Caco-2 (cell line): Measurements from ENCODE around the gene C20orf144. TPM values are rescaled to one million over a fixed set of nuclear protein-coding genes. Genes with fewer than 3 reads are reported as not detected.
A peak's percentile ranks its signal among the peaks of the same experiment; 100 is the strongest.

Experiments used
- BruUV-seq: library from RNA; stranded (reverse); fragments of 400-500 nt; replicated peaks from 2 replicates; lab custom pipeline; 2021; lab: Mats Ljungman, UMichigan
- CTCF ChIA-PET: fragments of 300-600 bp; sonication (Branson Sonifier 250); formaldehyde crosslinking; loops from one replicate; lab custom pipeline; 2022; ENCODE audit warnings: antibody characterized with exemption; lab: Charles Lee
- POLR2A ChIA-PET: fragments of 300-600 bp; sonication (Branson Sonifier 250); formaldehyde crosslinking; loops from one replicate; lab custom pipeline; 2022; ENCODE audit warnings: antibody characterized with exemption; lab: Charles Lee
- DNase-seq, 2 experiments: peaks; one replicate each; pipeline versions ENCODE4 v3.0.0 to v3.0.0-alpha.2; 2020 to 2022
- H3K27me3 ChIP-seq: replicated peaks from 2 replicates; pipeline ENCODE4 v1.6.0; 2011; ENCODE audit warnings: low read length; ENCODE audit not compliant: control insufficient read depth, insufficient read depth
- H3K36me3 ChIP-seq: 2 replicates; pipeline ENCODE4 v1.5.1; 2011; ENCODE audit warnings: low read length; ENCODE audit not compliant: control insufficient read depth, insufficient read depth
- H3K4me1 ChIP-seq: fragments of 250-450 bp; sonication (Bioruptor Pico); 2 replicates; pipeline ENCODE4 v1.5.1; 2020; ENCODE audit warnings: mild to moderate bottlenecking
- H3K4me3 ChIP-seq: 2 replicates; pipeline ENCODE4 v1.5.1; 2011; ENCODE audit warnings: low read depth, mild to moderate bottlenecking, control low read depth, low read length
- H3K9me3 ChIP-seq: fragments of 250-450 bp; sonication (Bioruptor Pico); 2 replicates; pipeline ENCODE4 v1.5.1; 2020; ENCODE audit warnings: mild to moderate bottlenecking, moderate library complexity
- H3K27ac Mint-ChIP-seq: one replicate; pipeline ENCODE4 v1.8.0; 2022; ENCODE audit warnings: mixed read lengths; ENCODE audit not compliant: unreplicated experiment
- H3K27me3 Mint-ChIP-seq: one replicate; pipeline ENCODE4 v1.8.0; 2022; ENCODE audit warnings: mixed read lengths; ENCODE audit not compliant: insufficient read depth, unreplicated experiment
- H3K36me3 Mint-ChIP-seq: one replicate; pipeline ENCODE4 v1.8.0; 2022; ENCODE audit warnings: mild to moderate bottlenecking, mixed read lengths; ENCODE audit not compliant: insufficient read depth, unreplicated experiment
- H3K4me1 Mint-ChIP-seq: one replicate; pipeline ENCODE4 v1.8.0; 2022; ENCODE audit warnings: low read depth, mixed read lengths; ENCODE audit not compliant: unreplicated experiment
- H3K4me3 Mint-ChIP-seq: one replicate; pipeline ENCODE4 v1.8.0; 2022; ENCODE audit warnings: mild to moderate bottlenecking, moderate library complexity, mixed read lengths; ENCODE audit not compliant: unreplicated experiment
- H3K9me3 Mint-ChIP-seq: one replicate; pipeline ENCODE4 v1.8.0; 2022; ENCODE audit warnings: mixed read lengths; ENCODE audit not compliant: unreplicated experiment
- intact Hi-C: fragments of 100-400 bp; cut with micrococcal nuclease; formaldehyde crosslinking; loops from one replicate; pipeline ENCODE4 v1.10.0; 2022; ENCODE audit not compliant: unreplicated experiment
- total RNA-seq: library from RNA; stranded (reverse); gene quantifications from 2 replicates; pipeline ENCODE4 v1.2.3, GENCODE V29; 2022
- TF ChIP-seq, protein P1 (sequence below), 2 experiments: fragments of 200-600 bp in 1 of 2; IDR thresholded peaks; 1 replicate in 1 of 2; 2 replicates in 1 of 2; pipeline versions ENCODE4 v1.5.1 to v1.8.0; 2011 to 2022; ENCODE audit warnings: antibody characterized with exemption in 1 of 2, control low read depth in 1 of 2, inconsistent platforms in 1 of 2, low read depth in 1 of 2, low read length in 1 of 2, mild to moderate bottlenecking in 1 of 2, moderate library complexity in 1 of 2; ENCODE audit not compliant: insufficient read depth in 1 of 2, severe bottlenecking in 1 of 2, unreplicated experiment in 1 of 2

C20orf144 gene
- total RNA-seq, 1 experiment from 2014 or later: 0.18 TPM

DNA sequence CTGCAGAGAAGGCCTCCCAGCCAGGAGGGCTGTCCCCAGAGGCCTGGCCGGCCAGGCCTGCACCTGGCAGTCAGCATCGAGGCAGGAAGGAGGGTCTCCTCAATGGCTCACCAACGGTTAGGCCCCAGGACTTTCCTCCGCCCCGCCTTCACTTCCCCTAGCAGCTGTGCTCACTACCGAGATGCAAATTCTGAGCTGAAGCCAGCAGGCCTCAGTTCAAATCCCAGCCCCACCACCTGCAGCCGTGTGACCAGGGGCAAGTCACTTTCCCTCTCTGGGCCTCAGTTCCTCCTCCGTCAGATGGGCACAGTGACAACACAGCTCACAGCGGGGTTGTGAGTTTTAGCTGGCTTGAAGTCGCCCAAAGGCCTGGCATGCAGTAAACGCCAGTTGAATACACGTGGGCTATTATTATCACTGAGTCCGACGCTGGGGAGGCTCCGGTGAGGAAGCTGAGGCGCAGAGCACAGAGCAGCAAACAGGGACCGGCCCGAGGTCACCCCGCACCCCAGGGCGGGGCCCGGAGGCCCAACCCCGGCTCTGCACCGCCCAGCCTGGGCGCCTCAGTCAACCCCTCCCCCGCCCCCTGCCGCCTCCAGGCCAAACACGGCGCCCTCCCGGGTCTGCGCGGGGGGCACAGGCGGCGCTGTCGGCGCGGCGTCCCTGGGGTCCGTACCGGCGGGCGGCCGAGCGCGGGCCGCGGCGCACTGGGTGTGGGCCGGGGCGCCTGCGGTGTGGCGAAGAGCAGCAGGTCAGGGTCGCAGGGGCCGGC lies 23.4 kb downstream of the C20orf144 start:
- intact Hi-C loops: loop anchor here (1.0 to 5.0 kb wide), 6 partner anchors 11 to 307 kb away; partner anchors contain the start of genes ACTL10, CHMP4B, NECAB3 and PXMP4

DNA sequence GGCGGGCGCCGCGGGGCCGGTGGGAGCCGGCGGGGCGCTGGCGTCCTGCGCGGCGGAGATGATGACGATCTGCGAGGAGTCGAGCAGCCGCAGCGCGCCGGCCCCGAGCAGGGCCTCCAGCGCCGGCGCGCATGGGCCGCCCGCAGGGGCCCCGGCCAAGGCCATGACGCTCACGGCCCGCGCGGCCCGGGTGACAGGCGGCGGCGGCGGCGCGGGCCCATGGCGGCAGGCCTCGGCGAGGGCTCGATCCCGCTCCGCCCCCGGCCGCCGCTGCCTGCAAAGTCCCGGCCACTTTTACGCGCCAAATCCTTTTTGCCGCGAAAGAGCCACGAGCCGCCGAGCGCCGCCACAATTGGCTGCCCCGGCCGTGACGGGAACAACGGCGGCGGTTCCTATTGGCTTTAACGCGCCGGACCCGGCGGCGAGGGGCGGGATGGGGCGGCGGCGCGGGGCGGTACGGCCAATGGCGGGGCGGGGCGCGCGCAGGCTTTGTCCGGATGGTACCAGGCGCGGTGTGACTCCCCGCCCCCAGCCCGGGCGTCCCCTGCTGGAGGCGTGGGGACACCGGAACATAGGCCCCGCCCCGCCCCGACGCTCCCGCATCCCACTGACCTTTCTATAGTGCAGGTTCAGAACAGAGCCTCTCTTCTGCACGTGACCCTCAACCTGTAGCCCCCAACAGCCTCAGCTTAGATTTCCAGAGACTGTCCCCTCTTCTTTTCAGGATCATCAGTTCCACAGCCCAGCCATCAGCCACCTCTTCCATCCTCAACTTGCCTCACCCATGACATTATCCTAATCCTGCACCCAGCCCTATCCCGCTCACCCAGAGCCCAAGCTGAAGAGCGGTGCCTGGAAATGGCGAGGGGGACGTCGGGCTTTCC lies 24.2 kb downstream of the C20orf144 start, which contains the start of gene E2F1:
Gene E2F1 (minus strand): TSS at position 286 of the 884 bp plus-strand sequence. CDS start 121 bp downstream, at position 165.
- no TSS peak for BruUV-seq
- CTCF ChIA-PET: interaction anchor here (1.8 to 6.0 kb wide), 3 partner anchors 19 to 46 kb away, joined by 5 to 29 read pairs (median 21); partner anchors contain the start of gene ACTL10
- Mint-ChIP-seq H3K27me3 (no peaks in the 10 kb centered on the region), H3K4me1 (peaks cover 59% of the 10 kb centered on the region), H3K9me3 (no peaks in the 10 kb centered on the region), H3K27ac (peak within 1 kb of the TSS; percentile 78), H3K4me3 (peak within 1 kb of the TSS; percentile 68), H3K36me3 (peaks cover 32% of the 10 kb centered on the region)
- TF ChIP-seq, protein P1, sequence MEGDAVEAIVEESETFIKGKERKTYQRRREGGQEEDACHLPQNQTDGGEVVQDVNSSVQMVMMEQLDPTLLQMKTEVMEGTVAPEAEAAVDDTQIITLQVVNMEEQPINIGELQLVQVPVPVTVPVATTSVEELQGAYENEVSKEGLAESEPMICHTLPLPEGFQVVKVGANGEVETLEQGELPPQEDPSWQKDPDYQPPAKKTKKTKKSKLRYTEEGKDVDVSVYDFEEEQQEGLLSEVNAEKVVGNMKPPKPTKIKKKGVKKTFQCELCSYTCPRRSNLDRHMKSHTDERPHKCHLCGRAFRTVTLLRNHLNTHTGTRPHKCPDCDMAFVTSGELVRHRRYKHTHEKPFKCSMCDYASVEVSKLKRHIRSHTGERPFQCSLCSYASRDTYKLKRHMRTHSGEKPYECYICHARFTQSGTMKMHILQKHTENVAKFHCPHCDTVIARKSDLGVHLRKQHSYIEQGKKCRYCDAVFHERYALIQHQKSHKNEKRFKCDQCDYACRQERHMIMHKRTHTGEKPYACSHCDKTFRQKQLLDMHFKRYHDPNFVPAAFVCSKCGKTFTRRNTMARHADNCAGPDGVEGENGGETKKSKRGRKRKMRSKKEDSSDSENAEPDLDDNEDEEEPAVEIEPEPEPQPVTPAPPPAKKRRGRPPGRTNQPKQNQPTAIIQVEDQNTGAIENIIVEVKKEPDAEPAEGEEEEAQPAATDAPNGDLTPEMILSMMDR (IDR thresholded peaks at IDR 0.05; ENCODE audit: insufficient read depth in 1 of 2, low read depth in 1 of 2, low read length in 1 of 2, severe bottlenecking in 1 of 2, unreplicated experiment in 1 of 2): peak; percentile 56 to 64
- H3K4me1 ChIP-seq: peaks cover 46% of the 10 kb centered on the region
- H3K4me3 ChIP-seq: peak within 1 kb of the TSS; percentile 80
- intact Hi-C loops: loop anchor here (1.0 to 5.0 kb wide), 6 partner anchors 12 to 306 kb away; partner anchors contain the start of genes ACTL10, CHMP4B, NECAB3 and PXMP4
- no peaks in the 10 kb centered on the region for H3K27me3 ChIP-seq
- POLR2A ChIA-PET: interaction anchor here (1.8 kb wide), 1 partner anchor 19 kb away, joined by 9 read pairs; the partner anchor contains the start of gene ACTL10
- no peaks in the 10 kb centered on the region for H3K36me3 ChIP-seq
- no peaks in the 10 kb centered on the region for H3K9me3 ChIP-seq
- DNase-seq: peak; percentile 99 to 100

More for the DNA sequence above, 23.4 kb downstream of the C20orf144 start:
- TF ChIP-seq, protein P1 (IDR thresholded peaks at IDR 0.05; ENCODE audit: insufficient read depth in 1 of 2, low read depth in 1 of 2, low read length in 1 of 2, severe bottlenecking in 1 of 2, unreplicated experiment in 1 of 2): peak in 1 of 2 experiments; percentile 31
- peak; percentile 82 to 84 for DNase-seq
- Mint-ChIP-seq H3K9me3 (no peaks in the 10 kb centered on the region), H3K4me1 (peaks cover 59% of the 10 kb centered on the region), H3K4me3 (peak overlapping the region; percentile 68), H3K27me3 (no peaks in the 10 kb centered on the region), H3K36me3 (peaks cover 40% of the 10 kb centered on the region), H3K27ac (peak overlapping the region; percentile 78)
- ChIA-PET CTCF (interaction anchor here (0.6 to 6.0 kb wide), 4 partner anchors 18 to 211 kb away, joined by 4 to 29 read pairs (median 5); partner anchors contain the start of gene ACTL10), POLR2A (interaction anchor here (0.8 to 1.8 kb wide), 4 partner anchors 11 to 308 kb away, joined by 3 to 9 read pairs (median 6); partner anchors contain the start of genes ACTL10, PXMP4 and RALY)
- Histone ChIP-seq H3K9me3 (no peaks in the 10 kb centered on the region), H3K27me3 (no peaks in the 10 kb centered on the region), H3K4me3 (peak overlapping the region; percentile 80), H3K36me3 (no peaks in the 10 kb centered on the region), H3K4me1 (peaks cover 46% of the 10 kb centered on the region)
- BruUV-seq: no TSS peak
